DMS153 (cell line): ENCODE results near the gene RABGAP1.
A peak's percentile ranks its signal among the peaks of the same experiment; 100 is the strongest.
"Not testable (repeated sequence)": the region's sequence is repeated elsewhere in the genome, so short reads cannot be mapped to it uniquely, and the experiment has no call there.

Source experiments
- DNase-seq: peaks from one replicate; lab custom pipeline; 2025; lab: John Stamatoyannopoulos, UW

RABGAP1 gene

DNA sequence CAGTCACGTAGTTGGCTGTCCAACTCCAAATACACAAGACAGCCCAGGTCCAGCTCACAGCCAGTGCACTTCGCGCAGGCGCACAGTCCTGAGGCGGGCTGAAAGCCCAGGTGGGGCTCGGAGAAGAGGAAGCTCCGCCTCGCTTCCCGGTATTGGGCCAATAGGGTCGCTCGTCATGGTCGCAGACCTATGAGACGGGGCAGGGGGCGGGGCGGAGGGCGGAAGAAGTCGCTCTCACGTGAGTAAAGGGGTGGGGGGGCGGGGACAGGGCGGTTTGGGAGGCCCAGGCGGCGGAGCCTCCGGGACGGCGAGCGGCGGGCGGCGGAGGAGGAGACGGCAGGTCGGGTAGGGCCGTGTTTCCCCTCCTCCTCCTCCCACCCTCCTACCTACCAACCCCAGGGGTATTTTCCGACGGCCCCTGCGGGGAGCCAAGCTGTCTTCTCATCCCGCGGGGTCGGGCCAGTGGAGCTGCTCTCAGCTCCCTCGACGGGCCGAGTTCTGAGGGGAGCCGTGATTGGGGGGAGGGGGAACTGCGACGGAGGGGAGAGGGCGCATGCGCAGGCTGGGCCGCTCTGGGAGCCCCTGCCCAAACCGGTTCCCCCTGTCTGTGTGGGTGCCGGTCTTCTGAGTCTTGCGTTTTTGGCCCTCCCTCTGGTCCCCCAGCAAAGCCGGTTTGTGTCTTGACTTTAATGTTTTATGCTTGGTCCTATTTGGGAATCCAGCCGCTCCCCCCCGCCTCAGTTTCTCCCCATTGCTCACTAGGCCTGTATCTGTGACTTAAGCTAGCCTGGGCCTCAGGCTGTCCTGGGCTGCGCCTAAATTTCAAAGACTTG lies at the start of gene RABGAP1:
Gene RABGAP1 (plus strand): TSS at position 272 of the 833 bp plus-strand sequence. CDS start 16,040 bp downstream, outside the sequence.
- peak; percentile 96 for DNase-seq

DNA sequence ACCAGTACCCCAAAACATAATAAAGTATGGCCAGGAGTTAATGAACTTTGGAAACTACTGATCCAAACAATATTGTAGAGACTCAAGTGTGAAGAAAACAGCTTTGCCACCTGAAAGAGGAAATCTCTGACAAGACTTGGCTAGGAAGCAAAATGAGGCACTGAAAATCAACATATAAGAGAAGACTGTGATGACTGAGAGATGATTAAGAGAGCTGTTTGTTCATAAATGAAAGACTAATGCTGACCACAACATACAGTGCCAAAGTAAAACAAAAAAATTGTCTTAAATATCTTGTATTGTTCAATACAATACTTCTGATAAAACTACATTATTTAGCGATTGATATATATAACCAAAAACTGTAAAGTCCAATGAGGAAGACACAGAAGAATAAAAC lies 42.9 kb upstream of the RABGAP1 start:
- DNase-seq = no peak

DNA sequence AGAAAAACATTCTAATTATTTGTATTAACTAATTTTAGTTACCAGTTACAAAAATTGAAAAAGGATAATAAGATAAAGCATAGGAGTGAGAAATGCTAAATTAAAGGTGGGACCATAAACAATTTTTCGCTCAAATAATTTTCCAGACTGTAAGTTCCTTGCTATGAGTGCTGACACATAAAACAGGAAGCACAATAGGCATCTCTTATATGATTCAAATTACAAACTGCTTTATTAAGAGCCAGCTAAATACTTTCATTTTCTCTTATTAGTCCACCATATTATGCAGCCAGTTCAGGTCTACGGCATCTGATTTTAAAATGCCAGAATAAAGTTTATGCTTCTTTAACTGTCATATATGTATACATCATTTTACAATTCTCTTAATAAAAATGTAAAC lies 40.0 kb upstream of the RABGAP1 start:
- no peak for DNase-seq

DNA sequence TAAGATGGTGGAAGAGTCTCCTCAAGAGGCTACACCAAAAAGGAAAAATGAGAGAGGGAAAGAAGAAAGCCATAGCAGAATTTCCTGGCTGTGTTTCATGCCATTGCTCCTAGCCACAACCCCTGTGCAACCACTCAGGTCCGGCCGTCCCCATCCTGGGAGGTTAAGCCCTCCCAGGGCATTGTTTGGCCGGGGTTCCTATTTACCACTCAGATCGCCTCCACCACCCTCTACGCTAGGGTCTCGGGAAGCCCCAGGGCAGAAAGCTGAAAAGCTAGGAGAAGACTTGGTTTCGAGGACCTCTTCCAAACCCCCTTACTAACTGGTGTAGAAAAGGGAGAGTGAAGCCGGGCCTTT lies 36.4 kb upstream of the RABGAP1 start:
- DNase-seq = no peak

DNA sequence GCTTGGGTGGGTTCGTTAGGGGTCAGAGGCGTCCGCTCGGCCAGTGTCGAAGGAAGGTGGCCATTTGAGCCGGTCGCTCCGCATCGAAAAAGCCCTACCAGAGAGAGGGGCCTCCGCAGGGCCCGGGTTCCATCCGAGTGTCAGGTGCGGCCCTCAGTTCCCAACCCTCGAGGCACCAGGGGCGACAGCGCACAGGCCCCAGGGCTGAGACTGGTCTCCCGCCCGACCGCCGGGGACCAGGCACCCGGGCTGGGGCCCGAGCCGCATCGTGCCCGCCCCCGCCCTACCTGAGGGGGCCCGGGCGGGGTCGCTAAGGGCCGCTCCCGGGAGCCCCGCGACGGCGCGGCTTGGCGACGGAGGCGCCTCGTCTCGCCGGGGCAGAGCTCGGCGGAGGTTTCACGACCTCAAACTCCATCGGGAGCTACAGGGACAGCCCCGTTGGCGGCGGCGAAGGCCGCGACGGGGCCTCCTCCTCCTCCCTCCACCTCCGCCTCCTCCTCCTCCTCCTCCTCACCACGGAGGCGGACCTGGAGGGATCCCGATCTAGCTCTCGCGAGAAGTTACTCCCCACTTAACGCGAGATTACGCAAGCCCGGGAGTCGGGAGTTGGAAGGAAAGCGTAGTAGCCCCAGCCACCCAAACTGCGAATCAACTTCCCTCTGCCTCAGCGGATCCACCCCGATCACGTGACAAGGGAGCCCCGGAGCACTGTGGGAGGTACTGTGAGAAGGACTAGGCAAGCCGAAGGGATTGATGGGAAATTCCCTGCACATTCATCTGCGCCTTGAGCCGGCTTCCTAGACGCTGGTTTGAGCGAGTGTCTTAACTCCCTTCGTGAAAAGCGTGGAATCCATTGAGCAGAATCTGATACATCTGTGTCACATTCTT lies 35.8 kb upstream of the RABGAP1 start, which contains the start of gene RC3H2:
Gene RC3H2 (minus strand): TSS at position 537 of the 888 bp plus-strand sequence. CDS start 7,850 bp downstream, outside the sequence.
- peak; percentile 99 for DNase-seq

DNA sequence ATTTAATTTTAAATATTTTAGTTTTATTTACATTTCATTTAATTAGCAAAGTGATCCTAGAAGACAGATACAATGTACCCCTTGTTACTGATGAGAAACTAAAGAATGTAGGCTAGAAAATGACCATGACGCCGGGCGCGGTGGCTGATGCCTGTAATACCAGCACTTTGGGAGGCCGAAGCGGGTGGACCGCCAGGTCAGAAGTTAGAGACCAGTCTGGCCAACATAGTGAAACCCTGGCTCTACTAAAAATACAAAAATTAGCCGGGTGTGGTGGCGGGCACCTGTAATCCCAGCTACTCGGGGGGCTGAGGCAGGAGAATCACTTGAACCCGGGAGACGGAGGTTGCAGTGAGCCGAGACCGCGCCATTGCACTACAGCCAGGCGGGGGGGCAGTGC lies 34.7 kb upstream of the RABGAP1 start:
- DNase-seq = not testable (repeated sequence)

DNA sequence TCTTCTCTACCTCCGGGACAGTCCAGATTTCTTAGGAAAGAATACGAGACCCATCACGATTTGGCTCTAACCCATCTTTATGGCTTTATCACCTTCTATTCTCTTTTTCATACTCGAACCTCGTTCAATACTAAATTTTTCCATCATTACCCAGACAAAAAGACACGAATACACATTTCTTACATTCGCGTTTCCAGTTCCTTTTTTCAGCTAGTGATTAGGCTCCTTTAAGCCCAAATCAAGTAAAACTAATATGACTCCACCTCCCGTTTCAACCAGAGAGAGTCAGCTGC lies 28.2 kb upstream of the RABGAP1 start:
- DNase-seq = no peak

DNA sequence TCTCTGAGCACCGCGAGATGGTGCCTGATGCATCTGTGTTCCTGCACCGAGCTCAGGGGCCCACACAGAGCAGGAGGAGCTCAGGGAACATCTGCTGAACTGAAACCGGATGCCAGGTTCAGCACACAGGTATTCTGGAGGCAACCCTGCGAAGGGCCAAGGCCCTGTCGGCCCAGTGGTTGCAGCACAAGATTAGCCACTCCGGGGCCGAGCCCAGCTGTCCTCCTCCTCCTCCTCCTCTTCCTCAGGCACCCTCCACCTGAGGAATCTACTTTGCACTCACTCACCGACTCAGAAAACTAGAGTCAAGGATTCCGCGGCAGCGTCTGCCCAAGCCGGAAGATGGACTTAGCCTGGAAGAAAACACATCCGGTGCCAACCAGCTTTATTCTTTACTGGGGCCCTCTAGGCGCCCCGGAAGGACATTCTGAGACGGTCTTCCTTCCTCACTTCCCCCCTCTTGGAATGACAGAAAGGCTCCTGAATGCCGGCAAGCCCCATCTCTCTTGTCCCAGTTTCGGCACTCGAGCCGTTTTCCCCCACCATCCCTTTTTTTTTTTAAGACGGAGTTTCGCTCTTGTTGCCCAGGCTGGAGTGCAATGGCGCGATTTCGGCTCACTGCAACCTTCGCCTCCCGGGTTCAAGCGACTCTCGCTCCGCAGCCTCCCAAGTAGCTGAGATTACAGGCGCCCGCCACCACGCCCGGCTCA lies 27.7 kb upstream of the RABGAP1 start, which contains the start of gene ZBTB6:
Gene ZBTB6 (minus strand): TSS at position 360 of the 710 bp plus-strand sequence. CDS start 1,251 bp downstream, outside the sequence.
- peak; percentile 51 for DNase-seq

DNA sequence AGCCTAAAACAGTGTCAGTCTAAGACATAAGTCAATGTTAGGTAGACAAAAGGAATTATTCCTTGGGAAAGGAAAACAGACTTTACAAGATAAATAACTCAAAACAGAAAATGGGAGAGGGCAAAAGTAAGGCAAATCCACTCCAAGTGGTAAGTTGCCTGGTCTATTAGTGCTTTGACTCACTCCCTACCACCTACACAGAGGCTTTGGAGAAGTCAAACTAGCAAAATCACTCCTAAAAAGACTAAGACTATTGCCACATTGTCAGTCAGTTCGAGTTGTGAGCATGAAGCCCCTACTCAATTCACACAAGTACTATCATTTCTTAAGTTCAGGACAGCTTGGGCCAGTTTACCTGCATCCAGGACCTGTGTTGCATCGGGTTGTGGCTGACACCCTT lies 22.5 kb upstream of the RABGAP1 start:
- DNase-seq = no peak

DNA sequence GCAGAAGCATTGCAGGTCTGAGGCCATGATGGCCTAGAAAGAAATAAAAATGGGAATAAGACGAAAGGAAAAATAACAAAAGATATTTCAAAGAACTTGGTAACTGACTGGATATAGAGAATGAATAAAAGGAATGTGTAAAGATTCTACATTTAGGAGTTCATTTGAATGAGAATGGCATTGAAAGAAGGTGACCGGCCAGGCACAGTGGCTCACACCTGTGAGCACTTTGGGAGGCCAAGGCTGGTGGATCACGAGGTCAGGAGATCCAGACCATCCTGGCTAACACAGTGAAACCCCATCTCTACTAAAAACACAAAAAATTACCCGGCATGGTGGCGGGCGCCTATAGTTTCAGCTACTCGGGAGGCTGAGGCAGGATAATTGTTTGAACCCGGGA lies 18.1 kb upstream of the RABGAP1 start:
- no peak for DNase-seq

DNA sequence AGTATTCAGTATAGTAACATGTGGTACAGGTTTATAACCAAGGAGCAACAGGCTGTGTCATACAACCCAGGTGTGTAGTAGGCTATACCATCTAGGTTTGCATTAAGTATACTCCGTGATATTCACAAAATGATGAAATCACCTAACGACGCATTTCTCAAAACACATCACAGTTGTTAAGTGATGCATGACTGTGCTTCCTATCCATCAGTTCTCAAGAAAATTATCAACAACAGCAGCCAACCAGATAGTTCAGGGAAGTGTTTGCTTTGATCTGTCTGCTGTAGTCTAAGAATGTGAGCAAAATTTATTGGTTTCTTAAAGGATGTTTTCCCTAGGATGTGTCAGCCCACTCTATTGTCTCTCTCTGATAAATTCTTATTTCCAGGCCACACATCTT lies 16.9 kb upstream of the RABGAP1 start:
- no peak for DNase-seq

DNA sequence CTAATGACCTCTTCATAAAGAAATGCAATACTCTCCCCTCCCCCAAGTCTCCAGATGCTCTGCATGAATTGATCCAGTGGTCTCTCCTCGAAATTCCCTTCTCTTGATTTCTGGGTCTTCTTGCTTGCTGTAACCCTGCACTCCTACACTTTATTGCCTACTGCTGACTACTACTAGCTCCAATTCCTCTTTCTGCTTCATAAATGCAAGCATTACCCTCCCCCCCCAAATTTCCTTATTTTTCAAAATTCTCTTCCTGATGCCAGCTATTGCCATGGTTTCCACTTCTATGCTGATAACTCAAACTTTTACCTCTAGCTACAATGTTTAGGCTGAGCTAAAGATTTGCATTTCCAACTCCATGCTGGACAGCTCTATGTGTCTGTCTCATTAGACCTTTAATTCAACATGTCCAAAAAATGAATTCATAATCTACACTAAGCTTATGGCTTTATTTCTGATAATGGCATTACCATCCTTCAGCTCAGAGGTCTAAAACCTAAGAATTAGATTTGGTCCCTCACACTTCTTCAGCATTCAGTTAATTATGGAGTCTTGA lies 10.9 kb upstream of the RABGAP1 start:
- DNase-seq = no peak

DNA sequence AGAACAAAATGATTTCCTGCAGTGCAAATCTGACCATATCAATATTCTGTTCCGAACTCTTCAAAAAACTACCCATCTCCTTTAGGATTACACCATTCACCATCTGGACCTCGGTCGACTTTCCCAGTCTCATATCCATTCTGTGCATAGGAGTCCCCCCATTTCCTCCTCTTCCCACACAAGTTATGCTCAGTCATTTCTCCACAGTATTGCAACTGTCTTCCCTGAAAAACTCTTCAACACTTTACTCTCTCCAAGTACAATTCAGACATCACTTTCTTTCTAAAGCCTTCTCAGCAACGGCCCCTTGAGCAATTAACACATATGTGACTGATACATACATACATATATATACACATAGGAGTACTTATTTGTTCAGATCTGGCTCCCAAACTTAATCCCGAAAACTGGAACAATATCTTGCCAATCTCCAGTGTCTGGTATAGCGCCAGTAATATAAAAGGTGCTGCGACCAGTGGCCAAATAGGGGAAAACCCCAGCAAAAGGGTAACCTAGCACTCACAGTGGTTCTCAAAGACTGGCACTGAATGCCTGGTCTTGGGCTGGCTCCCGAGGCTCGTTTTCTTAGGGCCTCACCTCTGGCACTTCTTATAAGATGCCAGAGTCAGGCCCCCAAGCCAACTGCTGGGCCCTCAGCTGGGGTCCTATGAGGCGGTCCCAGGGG lies 10.1 kb upstream of the RABGAP1 start:
- DNase-seq = no peak

DNA sequence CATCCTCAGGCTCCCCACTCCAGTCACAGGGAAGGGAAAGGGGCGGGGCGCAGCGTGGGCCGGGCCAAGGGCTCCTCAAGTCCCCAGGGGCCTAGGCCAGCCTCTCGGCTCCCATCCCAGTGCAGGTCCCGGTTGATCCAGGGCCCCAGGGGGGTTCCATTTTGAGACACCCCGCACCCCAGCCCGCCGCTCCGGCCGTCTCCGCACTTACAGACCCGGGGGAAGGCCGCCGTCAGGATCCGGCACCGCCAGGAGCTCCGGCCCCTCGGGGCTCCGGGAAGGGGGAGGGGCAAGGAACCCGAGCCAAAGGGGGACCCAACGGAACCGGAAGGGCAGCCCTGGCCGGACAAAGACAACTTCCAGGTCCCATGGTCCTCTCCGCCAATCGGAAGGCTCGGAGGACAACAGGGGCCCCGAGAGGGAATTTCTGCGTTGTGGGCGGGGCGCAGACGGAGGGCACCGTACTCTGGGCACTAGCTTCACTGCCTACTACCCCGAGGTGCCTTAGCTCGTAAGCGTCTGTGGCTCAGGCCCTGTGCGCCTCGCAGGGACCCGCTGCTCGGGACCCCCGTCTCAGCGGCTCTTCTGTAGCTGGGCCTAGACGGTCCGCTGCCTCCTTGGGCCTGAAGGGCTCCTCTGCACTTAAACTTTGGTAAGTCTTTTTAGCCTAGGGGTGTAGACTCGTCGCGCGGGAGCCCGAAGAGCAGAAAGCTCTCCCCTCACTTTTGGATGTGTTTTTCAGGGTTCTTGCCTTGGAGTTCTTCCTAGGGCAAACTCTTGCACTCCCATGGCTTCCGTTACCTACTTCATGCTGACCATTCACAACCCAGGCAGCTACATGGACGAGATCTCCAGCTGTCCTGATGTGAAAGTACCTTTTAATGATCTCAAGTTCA lies 9.3 kb upstream of the RABGAP1 start, which contains the start of gene ZBTB26:
Gene ZBTB26 (minus strand): TSS at position 287 of the 896 bp plus-strand sequence. CDS start 11,578 bp downstream, outside the sequence.
- peak; percentile 85 for DNase-seq

DNA sequence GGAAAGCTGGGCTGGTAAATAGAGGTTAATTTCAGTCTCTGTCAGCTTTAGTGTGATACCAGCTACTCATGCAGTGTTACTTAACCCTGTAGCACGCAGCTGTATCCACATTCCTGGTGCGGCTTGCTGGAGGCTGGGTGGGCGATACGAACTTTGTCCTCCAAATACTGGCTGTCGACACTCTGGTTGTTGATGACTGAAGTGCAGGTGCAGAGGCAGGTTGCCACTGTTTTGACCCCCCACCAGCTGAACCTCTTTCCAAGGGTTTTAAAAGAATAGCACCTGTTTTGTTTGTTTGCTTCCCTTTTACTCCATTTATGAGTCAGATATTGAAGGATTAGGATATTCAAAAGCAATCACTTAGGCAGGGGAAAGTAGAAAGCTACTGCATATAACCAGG lies 4.4 kb upstream of the RABGAP1 start:
- no peak for DNase-seq

DNA sequence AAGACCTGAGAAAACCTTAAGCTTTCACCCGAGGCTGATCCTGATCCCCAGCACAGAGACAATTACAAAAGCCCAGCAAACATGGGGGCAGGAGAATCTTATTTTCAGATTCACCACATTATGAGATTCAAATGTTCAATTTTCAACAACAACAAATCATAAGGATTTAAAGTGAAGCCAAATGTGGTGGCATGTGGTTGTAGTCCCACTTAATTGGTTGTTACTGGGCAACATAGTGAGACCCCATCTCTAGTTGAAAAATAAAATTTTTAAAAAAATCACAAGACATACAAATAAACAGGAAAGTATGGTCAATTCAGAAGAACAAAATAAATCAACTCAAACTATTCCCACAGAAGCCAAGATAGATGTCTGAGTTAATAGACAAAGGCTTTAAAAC lies 3.9 kb upstream of the RABGAP1 start:
- DNase-seq = no peak

DNA sequence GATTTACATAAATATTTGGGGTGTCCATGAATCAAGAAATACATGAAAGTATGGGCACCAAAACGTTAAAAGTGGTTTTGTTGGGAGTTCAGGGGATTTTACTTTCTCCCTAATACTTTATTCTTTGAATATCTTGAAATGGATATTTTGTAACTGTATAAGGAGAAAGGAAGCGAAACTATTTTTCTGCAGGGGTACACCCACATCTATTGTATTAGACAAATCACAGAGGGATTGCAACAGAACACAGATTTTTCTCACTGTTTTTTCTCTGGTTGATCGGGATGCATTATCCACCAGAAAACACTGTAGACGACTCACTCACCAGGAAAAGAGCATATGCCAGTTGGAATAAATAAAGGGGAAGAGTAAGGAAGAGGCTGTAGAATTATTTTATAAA lies 1.2 kb upstream of the RABGAP1 start:
- DNase-seq = no peak

DNA sequence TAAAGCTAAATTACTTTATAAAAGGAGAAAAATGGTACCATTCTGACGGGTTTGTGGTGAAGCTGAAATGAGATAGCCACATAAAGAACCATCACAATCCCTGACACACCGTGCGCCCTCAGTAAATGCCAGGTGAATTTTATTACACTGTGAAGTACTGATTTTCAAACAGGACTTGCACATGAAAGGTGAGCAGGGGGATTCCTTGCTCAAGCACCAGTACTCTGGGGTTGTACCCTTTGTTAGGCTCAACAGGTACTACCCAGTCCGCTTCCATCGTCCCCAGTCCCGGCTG lies 419 bp upstream of the RABGAP1 start:
- no peak for DNase-seq

DNA sequence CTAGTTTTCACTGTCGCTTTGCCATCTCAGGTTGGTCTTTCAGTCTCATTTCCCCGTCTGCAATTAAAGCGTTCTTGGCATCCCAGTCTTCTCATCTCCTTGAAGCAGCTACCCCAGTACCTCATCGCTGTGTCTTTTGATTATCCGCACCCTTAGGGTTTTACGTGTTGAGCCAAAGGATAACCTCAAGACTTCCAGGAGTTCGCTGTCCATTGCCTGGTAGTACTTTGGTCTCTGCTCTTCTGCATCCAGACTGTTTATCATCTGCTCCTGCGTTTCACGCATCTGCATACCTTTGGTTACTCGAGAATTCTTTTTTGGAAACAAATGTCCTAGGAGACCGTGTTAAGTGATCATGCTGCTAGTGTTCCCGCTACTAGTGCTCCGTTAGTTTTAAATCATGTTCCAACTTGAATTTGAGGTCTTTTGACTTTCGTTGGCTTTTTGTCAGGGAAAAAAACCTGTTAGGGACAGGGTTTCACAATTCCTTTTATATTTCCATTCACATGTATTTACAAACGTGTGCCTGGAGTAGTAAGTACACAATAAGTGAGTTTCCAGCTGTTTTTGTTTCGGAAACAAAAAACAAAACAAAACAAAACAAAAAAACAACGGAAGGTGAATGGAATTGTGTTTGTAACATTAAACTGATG lies 888 bp downstream of the RABGAP1 start:
- no peak for DNase-seq
